IMR-90 (cell line): Measurements from ENCODE around the gene NPAS2.

ENCODE experiments used
- BHLHE40 ChIP-seq: fragments of 150-350 bp; IDR thresholded peaks from 2 replicates; pipeline ENCODE4 v1.6.1; 2016; ENCODE audit warnings: mild to moderate bottlenecking, low read depth, low read length
- CHD1 ChIP-seq: IDR thresholded peaks from 2 replicates; pipeline ENCODE4 v1.6.1; 2012; ENCODE audit warnings: low read depth, low read length, improper control_type of control experiment
- CTCF ChIP-seq: conservative IDR thresholded peaks from 2 replicates; pipeline ENCODE4 v1.5.1; 2012; ENCODE audit warnings: mild to moderate bottlenecking, low read depth, low read length, improper control_type of control experiment
- FOS ChIP-seq: fragments of 150-350 bp; IDR thresholded peaks from 2 replicates; pipeline ENCODE4 v1.6.1; 2016; ENCODE audit warnings: low read depth, low read length
- MAFK ChIP-seq: IDR thresholded peaks from 2 replicates; pipeline ENCODE4 v1.6.1; 2012; ENCODE audit warnings: low read depth, low read length, improper control_type of control experiment
- MXI1 ChIP-seq: IDR thresholded peaks from 2 replicates; pipeline ENCODE4 v1.6.1; 2012; ENCODE audit warnings: low read depth, mild to moderate bottlenecking, low read length, moderate library complexity, borderline replicate concordance
- NFE2L2 ChIP-seq: fragments of 150-350 bp; IDR thresholded peaks from 2 replicates; pipeline ENCODE4 v1.6.1; 2016; ENCODE audit warnings: low read depth, mild to moderate bottlenecking, low read length
- POLR2A ChIP-seq: IDR thresholded peaks from 2 replicates; pipeline ENCODE4 v1.6.1; 2012; ENCODE audit warnings: mild to moderate bottlenecking, low read depth, low read length
- RCOR1 ChIP-seq: IDR thresholded peaks from 2 replicates; pipeline ENCODE4 v1.6.1; 2012; ENCODE audit warnings: mild to moderate bottlenecking, low read length, improper control_type of control experiment; ENCODE audit not compliant: insufficient replicate concordance
- RFX5 ChIP-seq: IDR thresholded peaks from 2 replicates; pipeline ENCODE4 v1.8.0; 2012; ENCODE audit warnings: low read depth, mild to moderate bottlenecking, low read length, moderate library complexity
- SMC3 ChIP-seq: fragments of 150-350 bp; IDR thresholded peaks from 2 replicates; pipeline ENCODE4 v1.6.1; 2016; ENCODE audit warnings: low read depth, mild to moderate bottlenecking, antibody characterized with exemption, low read length, moderate library complexity
- USF2 ChIP-seq: fragments of 150-350 bp; IDR thresholded peaks from 2 replicates; pipeline ENCODE4 v1.6.1; 2017; ENCODE audit warnings: mild to moderate bottlenecking, antibody characterized with exemption, low read length, low read depth

GRCh38 chr2:100992262-100992661 is 172.3 kb downstream of the NPAS2 start:
- TF ChIP-seq CTCF (no peak), POLR2A (no peak), MXI1 (no peak), NFE2L2 (no peak), CHD1 (no peak), RCOR1 (no peak), BHLHE40 (no peak), USF2 (no peak), MAFK (no peak), RFX5 (no peak), FOS (no peak), SMC3 (no peak)
